Stimulated activated CD4-positive, alpha-beta T cell treated with anti-CD3 and anti-CD28 coated beads, Interleukin-1b, Interleukin-23, amount 100 ng/mL, for 24 hours (primary cell): ENCODE data around the gene ADAMTSL1.

Experiments used
- DNase-seq, 4 experiments: peaks; one replicate each; pipeline ENCODE4 v3.0.0-alpha.2; 2020; ENCODE audit warnings: low read depth in 4 of 4, low spot score in 1 of 4

The ADAMTSL1 gene

DNA sequence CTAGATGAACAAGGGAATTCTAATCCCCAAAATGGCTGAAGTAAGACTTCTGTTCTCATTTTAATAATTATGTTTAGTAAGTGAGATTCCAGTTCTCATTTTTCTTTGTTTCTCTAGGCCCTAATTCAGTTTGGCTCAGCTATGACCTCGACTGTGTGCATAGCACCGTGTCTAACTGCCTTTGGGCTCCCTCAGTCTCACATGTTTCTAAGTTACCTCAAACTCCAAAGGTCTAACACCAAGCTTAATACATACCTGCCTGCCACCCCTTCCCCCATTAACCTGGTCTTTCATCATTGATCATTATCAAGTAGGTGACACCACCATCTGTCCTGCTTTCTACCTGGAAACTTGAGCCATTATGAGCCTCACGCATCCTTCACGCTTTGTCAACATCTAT, 285.9 kb downstream of the ADAMTSL1 start:
- DNase-seq, result no peak

DNA sequence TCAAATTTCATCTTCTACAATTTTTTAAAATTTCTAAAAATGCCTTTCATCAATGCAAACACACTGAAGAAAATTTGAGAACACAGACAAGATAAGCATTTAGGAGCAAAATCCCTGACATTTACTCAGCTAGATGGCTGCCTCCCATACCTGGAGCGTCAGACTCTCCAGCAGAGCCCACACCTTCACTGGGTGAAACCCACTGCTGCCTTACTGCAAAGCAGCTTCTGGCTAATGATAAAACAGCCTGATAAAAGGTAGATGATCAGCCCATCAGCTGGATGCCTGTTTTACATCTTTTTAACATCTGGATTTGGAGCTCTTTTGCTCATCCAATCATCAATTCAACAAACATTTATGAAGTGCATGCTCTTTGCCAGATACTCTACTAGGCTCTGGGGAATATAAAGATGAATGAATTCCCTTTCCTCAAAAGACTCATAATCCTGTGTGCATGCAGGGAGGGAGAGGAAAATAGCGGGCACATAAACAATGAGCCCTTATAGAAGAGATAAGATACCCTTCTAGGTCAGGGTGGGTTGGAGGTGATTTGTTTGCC, 287.9 kb downstream of the ADAMTSL1 start:
- no peak for DNase-seq

DNA sequence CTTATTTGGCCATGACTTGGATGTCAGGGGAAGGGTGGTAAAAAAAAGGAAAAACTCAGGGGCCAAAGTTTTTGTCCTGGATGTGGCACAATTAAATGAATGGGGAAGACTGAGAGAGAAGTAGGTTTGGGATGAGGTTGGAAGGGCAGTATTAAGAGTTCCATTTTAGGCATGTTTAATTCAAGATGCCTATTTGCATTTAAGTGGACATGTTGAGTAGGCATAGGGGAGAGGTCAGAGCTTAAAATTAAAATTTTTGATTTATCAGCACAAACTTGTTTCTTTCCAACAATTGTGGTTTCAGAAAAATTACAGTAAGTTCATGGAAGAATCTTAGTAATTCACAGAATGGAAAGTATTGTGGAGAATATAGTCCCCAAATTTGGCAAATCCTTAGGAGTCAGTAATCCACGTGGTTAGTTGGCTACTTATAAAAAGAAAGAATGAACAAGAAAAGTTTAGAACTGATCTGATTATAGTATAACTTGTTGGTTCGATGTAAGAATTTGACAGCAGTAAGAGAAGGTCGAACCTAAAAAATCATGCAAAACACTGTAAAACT, 293.1 kb downstream of the ADAMTSL1 start:
- DNase-seq, result no peak

DNA sequence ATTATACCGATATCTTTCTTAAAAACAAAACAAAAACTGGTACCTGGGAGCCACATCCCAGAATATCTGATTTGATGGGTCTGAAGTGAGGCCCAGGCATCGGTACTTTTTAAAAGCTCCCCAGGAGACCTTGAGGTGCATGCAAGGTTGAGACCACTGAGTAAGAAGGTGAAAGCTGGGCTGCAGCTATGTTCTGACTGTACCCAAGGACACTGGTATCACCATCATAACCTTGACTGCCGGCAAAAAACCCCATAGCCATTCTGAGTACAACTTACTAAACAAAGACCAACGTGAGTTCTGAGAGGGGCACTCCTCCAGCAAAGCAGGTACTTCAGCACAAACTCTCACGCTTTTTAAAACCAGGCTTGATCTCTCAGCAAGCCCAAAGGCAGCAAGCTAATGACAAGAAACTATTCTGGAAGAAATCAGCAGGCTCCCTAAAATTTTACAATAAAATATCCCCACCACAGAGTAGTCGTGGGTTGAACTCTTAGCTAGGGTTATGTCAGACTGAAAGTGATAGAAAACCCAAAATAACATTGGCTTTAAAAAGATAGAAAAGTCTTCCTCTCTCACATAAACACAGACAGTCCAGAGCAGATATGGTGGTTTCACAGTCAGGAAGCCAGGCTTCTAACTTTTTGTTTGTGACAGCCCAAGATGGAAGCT, 295.1 kb downstream of the ADAMTSL1 start:
- no peak for DNase-seq

DNA sequence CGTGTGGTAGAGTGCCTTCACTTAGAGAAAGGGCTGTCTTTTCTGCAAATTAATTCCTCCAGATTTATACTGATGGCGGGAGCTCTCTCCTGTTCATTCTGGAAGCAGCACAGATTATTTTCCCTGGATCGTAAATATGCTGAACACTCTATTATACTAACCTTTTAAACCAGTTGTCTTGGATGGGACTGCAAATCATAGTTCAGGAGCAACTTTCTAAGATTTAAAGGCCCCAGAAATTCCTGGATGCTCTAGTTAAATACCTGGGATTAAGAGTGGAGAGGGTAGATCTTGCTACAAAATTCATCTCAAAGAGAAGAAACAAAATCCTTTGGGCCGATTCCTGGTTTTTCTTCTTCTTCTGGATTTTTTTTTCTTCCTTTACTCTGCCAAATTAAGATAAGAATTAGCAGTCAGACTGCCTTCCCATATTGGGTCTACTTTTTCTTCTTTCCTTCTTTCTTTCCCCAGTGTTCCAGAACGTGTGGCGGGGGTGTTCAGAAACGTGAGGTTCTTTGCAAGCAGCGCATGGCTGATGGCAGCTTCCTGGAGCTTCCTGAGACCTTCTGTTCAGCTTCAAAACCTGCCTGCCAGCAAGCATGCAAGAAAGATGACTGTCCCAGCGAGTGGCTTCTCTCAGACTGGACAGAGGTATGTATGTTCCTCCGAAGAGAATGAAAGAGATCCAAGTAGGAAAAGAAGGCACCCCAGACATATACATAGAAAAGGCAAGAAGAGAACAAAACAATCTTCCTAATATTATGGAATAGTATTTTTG, 296.4 kb downstream of the ADAMTSL1 start:
- no peak for DNase-seq

DNA sequence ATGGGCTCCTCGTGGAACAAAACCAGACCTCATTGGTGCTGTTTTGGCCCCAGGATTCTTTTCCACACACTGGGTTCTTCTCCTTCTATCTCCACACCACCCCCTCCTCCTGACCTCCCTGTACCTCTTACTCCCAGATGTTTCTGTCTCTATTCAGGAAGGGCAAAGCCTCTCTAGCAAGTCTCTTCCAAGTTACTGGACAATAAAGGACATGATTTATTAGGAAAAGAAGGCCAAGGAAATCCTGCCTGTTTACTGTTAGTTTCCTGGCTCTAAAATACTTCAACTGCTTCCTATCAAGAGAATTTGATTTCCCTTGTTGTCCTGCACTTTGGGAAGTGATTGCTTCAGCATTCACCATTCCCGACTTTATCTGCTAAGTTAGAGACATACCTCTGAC, 297.1 kb downstream of the ADAMTSL1 start:
- DNase-seq, result no peak

DNA sequence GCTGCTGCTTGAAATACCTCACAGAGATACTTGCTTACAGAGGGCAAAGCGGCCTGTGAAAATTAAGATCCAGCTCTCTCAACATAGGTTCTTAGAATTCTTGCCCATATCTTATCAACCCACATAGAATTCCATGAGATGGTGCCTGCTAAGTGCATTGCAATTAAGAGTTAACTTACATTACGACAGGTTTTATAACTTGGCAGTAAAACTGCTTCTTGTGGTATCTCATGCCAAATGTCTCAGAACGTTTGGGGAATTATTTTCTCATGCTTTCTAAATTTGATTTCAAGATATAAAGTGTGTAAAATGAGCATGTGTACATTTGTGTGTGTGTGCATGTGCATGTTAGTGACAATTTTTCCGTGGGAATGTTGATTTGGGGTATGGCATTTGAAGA, 297.8 kb downstream of the ADAMTSL1 start:
- DNase-seq, result no peak

DNA sequence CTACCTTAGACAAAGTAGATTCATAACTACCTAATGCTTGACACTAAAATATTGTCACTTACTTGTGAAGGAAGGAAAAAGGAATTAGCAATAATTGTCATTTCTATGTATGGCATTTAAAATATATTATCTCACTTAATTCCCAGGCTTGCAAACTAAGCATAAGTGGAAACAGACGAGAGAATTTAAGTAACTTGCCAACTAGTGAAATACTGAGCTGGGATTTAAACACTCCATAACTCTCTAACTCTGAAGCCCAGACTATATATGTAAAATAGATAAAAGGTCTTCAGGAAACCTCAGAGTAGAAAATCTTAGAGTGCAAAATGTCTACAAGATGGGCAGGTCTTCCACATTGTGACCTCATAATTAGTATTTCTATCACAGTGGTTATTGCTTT, 301.3 kb downstream of the ADAMTSL1 start:
- no peak for DNase-seq

DNA sequence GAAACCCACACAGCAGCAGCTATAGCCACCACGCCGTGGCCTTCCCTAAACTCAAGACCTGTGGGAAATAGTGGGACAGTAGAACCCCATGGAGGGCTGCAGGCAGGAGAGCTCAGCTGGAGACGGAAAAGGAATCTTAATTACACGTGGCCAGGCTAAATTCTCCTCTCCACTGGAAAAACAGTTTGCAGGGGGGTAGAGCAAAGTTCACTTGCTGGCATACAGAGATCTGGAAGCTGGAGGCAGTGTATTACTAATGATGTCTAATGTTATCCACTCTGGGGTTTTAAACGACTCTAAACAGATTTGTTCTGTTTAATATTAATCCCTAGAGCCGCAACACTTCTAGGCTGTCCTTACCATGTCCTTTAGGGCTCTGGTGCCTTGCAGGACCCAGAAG, 302.0 kb downstream of the ADAMTSL1 start:
- no peak for DNase-seq

DNA sequence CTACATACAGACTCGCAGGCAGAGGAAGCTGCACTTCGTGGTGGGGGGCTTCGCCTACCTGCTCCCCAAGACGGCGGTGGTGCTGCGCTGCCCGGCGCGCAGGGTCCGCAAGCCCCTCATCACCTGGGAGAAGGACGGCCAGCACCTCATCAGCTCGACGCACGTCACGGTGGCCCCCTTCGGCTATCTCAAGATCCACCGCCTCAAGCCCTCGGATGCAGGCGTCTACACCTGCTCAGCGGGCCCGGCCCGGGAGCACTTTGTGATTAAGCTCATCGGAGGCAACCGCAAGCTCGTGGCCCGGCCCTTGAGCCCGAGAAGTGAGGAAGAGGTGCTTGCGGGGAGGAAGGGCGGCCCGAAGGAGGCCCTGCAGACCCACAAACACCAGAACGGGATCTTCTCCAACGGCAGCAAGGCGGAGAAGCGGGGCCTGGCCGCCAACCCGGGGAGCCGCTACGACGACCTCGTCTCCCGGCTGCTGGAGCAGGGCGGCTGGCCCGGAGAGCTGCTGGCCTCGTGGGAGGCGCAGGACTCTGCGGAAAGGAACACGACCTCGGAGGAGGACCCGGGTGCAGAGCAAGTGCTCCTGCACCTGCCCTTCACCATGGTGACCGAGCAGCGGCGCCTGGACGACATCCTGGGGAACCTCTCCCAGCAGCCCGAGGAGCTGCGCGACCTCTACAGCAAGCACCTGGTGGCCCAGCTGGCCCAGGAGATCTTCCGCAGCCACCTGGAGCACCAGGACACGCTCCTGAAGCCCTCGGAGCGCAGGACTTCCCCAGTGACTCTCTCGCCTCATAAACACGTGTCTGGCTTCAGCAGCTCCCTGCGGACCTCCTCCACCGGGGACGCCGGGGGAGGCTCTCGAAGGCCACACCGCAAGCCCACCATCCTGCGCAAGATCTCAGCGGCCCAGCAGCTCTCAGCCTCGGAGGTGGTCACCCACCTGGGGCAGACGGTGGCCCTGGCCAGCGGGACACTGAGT, 303.2 kb downstream of the ADAMTSL1 start:
- DNase-seq, result no peak

DNA sequence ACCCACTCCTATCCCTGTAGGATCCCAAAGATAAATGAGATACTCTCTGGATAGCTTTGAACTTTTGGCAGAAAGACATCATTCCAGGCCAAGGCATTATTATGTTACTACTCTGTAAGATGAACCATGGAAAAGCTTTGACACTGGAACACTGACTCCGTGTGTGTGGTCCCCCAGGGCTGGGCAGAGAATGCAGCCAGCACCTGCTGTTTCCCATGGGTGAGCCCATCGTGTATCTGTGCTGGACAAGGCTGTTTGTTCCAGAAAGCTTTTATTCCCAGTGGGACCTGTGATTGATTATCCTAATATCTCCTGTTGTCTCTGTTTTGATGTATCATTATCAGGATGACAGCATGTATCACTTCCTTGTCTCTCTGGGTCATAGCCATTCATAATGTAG, 304.2 kb downstream of the ADAMTSL1 start:
- DNase-seq, result no peak

DNA sequence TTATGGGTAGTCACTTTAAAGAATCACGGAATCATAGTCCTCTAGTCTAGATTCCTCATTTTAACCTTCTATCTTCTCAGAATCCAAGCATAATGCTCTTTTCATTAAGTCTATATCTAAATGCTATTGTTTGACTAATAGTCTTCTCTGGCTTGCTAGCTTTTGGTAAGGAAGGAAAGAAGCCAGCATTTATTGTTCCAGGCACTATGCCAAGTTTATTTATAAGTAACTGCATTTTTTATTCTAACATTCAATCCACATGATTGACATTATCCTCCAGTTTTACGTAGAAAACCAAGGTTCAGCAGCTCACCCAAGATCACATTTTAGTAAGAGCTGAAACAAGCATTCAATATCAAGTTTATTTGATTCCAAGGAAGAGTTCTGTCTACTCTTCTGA, 304.9 kb downstream of the ADAMTSL1 start:
- no peak for DNase-seq

DNA sequence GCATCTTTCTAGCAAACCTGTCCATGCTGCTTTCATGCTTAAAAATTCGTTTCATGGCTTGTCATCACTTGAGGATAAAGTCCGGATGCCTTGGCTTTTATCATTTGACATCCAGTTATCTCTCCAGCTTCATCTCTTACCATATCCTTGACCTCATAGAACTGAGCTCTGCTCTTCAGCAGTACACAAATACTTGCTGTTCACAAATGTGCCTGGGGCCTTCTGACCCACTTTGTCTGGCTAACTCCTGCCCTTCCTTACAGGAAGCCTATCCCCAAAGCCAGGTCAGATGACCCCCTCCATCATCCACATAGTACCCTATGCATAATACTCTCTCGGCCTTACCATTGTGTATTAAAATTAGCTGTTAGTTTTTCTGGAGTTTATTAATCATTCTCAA, 310.0 kb downstream of the ADAMTSL1 start:
- DNase-seq, result no peak

DNA sequence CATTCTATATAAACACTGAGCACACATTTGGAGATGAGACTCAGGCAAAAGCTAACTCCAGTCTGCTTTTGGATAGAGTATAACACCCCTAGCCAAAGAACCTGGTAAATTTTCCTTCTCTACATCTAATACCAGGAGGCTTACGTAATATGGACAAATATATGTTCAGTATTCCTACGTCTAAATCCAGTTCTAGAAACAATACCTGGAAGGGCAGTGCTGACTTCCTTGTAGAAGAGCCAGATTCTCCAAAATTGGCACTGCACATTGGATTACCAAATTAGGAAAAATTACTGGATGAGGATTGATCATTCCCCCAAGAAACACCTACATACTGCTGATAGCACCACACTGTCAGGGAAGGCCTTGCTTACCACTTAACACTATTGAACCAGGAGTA, 311.7 kb downstream of the ADAMTSL1 start:
- DNase-seq, result no peak

DNA sequence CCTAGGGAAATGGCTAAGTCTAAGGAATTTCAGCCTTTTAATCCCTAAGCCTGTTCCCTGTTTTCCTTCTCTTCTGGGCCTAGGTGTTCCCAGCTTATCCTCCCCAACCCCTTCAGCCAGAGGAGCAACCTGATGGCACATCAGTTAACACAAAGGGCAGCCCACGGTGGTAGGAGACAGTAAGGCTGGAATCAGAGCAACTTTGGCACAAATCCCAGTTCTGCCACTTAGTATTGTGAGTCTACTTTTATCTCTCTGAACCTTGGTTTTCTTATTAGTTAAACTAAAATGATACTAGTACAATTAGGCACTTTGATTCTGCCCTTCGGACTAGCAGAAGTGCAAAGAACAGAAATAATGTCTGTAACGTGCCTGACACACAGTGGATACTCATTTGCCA, 312.2 kb downstream of the ADAMTSL1 start:
- DNase-seq, result no peak

DNA sequence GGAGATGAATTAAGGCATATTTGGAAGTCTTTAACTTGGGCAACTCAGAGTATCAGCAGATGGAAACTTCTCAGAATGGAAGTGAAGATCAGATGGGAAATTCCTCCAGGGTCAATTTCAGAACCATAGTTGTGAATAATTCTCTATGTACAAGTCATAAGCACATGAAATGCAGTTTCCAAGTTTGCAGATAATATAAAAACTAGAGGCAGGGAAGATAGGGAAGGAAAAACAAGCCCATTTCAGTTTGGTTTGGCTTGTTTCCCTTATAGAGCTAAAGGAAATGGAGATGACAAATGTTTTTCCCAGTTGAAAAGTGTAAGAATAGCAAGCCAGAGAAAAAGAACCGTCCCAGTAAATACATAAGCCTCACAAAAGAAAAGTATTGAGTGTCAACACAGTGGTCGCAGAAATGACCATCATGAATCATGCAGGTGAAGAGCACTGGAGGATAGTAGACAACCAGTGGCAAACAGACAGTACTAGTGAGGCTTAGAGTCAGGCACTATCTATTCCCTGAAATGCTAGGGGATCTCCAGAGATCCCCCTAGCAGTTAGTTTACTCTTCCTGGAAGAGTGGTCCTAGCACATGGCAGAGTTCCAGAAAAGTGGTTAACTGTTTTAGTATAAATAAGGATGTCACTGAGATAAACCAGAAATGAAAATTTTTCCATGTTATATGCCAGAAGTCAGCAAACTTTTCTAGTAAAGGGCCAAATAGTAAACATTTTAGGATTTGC, 313.1 kb downstream of the ADAMTSL1 start:
- no peak for DNase-seq

DNA sequence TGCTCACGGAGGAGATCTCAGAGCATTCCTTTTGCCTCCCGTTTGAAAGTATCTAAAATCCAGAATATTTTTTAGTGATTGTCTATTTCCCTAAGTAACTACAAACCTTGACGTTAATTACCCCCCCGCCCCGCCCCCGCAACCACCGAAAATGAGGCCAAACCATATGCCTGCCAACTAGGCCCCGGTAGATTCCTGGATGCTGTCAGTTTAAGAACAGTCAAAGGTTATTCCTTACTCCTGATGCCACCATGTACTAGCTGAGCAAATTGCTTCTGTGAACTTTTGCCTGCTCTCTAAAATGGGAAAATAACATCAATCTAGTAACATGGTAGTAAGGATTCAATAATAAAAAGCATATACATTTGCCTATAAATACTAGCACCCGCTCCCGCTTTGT, 314.3 kb downstream of the ADAMTSL1 start:
- no peak for DNase-seq

DNA sequence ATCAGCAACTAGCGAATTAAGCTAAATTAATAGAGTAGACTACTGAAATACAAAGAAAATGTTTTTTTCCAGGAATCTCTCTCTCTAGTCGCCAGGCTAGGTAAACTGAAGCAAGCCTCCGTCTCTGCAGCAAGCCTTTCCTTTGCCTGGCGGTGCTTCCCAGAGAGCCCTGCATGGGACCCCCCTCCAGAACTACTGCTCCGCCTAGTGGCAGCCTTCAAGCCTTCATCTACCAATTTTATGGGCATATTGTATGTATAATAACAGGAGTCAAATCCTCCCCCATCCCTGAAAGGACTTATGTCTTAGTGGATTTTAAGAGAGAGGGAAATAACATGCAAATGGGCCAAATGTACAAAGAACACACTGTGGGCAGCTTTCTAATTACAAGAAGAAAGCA, 317.1 kb downstream of the ADAMTSL1 start:
- DNase-seq, result no peak

DNA sequence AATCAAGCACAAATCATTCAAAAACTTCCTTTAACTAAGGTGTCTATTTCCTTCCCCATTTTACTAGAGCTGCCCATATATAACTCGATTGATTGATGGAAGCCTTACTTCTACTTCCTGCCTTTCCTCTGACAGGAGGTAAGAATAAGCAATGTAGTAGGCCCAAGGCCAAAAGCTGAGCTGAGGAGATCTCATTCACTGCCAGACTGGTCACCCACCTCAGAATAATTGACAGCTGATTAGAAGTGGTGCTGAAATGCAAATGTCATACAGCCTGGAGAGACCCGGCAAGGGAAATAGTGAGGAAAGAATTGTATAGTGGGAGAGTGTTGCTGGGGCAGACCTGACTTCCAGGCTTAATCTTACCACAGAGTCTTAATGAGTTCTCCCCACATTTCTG, 319.2 kb downstream of the ADAMTSL1 start:
- DNase-seq, result no peak

DNA sequence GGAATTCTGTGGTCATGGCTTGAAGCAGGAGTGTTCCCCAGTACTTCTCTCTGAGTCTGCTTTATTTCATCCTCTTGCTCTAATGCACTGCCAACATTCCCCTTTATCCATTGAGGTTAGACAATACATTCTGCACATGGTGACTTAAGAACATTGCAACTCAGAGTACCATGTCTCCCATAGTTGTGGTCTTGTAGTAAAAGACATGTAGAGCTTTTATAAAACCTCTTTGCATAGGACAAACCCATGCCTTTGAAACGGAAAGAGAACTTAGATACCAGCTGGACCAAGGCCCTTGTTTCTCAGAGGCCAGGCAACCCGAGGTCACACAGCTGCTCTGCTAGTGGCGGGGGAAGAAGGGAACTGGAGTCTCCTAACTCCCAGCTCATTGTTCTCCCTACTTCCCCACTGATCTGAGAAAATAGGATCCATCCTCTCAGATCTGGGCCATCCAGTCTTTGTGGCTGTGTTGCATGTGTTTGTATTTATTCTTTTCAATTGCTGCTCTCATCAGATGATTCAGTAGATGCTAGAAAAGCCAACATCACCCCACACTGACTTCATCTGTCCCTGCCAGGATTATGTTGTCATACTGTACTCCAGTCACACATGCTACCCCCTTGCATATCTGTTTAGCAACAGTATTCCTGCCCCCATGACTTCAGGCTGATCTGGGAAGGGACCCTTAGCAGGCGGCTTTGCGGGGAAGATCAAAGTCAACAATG, 322.2 kb downstream of the ADAMTSL1 start:
- no peak for DNase-seq
